DND-41 (cell line): ENCODE results near the gene C16orf78.

Source experiments
- ATAC-seq: fragments of 200-7000 bp; cut with Tn5 transposase; 3 replicates; pipeline ENCODE4 v1.9.1; 2021; ENCODE audit warnings: low read depth; ENCODE audit not compliant: insufficient read depth
- DNase-seq: peaks from one replicate; pipeline ENCODE4 v3.0.0-alpha.2; 2020
- H2AFZ ChIP-seq: 2 replicates; pipeline ENCODE4 v1.6.0; 2012; ENCODE audit warnings: low read depth, low read length
- H3K27ac ChIP-seq: 2 replicates; pipeline ENCODE4 v1.5.1; 2012; ENCODE audit warnings: low read length, inconsistent platforms
- H3K27me3 ChIP-seq: fragments of 200-600 bp; sonication (generic); 2 replicates; pipeline ENCODE4 v1.6.0; 2012; ENCODE audit warnings: low read length, mild to moderate bottlenecking, inconsistent platforms; ENCODE audit not compliant: insufficient read depth, poor library complexity
- H3K36me3 ChIP-seq: 2 replicates; pipeline ENCODE4 v1.5.1; 2012; ENCODE audit warnings: low read length, inconsistent platforms; ENCODE audit not compliant: insufficient read depth
- H3K4me1 ChIP-seq: 2 replicates; pipeline ENCODE4 v1.5.1; 2012; ENCODE audit warnings: mild to moderate bottlenecking, low read length; ENCODE audit not compliant: insufficient read depth
- H3K4me2 ChIP-seq: 2 replicates; pipeline ENCODE4 v1.6.0; 2012; ENCODE audit warnings: mild to moderate bottlenecking, moderate library complexity, low read length, inconsistent platforms; ENCODE audit not compliant: insufficient read depth
- H3K4me3 ChIP-seq, 2 experiments: fragments of 200-600 bp in 1 of 2; shearing (Covaris generic) in 1 of 2; 2 replicates each; pipeline ENCODE4 v1.5.1; 2012 to 2016; ENCODE audit warnings: inconsistent platforms in 2 of 2, low read length in 2 of 2, mild to moderate bottlenecking in 2 of 2, low read depth in 1 of 2, moderate library complexity in 1 of 2
- H3K79me2 ChIP-seq: 2 replicates; pipeline ENCODE4 v1.6.0; 2012; ENCODE audit warnings: low read length, inconsistent platforms; ENCODE audit not compliant: insufficient read depth
- H3K9ac ChIP-seq: 2 replicates; pipeline ENCODE4 v1.6.0; 2012; ENCODE audit warnings: low read depth, mild to moderate bottlenecking, inconsistent platforms, low read length, moderate library complexity
- H3K9me3 ChIP-seq: 2 replicates; pipeline ENCODE4 v1.5.1; 2012; ENCODE audit warnings: low read length, moderate library complexity, mild to moderate bottlenecking, inconsistent platforms; ENCODE audit not compliant: insufficient read depth, severe bottlenecking
- H4K20me1 ChIP-seq: 2 replicates; pipeline ENCODE4 v1.6.0; 2012; ENCODE audit warnings: low read length; ENCODE audit not compliant: insufficient read depth
- CTCF ChIP-seq: IDR thresholded peaks from 2 replicates; pipeline ENCODE4 v1.5.1; 2012; ENCODE audit warnings: borderline replicate concordance, low read length, moderate library complexity, mild to moderate bottlenecking; ENCODE audit not compliant: poor library complexity, severe bottlenecking; ENCODE audit errors: extremely low read depth
- EZH2 ChIP-seq: IDR thresholded peaks from 3 replicates; pipeline ENCODE4 v1.6.1; 2012; ENCODE audit warnings: borderline replicate concordance, low read depth, mild to moderate bottlenecking, moderate library complexity, low read length, inconsistent platforms; ENCODE audit not compliant: severe bottlenecking

The C16orf78 gene

GRCh38 chr16:49446805-49447204 lies 73.2 kb downstream of the C16orf78 start:
- no peaks in the 10 kb centered on the region for H3K9me3 ChIP-seq
- no peaks in the 10 kb centered on the region for H3K36me3 ChIP-seq
- DNase-seq (no peak), ATAC-seq (no peak)
- no peak overlapping the region for H3K4me2 ChIP-seq
- no peak overlapping the region for H3K4me3 ChIP-seq
- no peaks in the 10 kb centered on the region for H4K20me1 ChIP-seq
- TF ChIP-seq CTCF (no peak), EZH2 (no peak)
- no peak overlapping the region for H3K9ac ChIP-seq
- H3K27ac ChIP-seq: no peak overlapping the region
- no peak overlapping the region for H2AFZ ChIP-seq
- H3K4me1 ChIP-seq: peaks cover 31% of the 10 kb centered on the region
- no peaks in the 10 kb centered on the region for H3K79me2 ChIP-seq
- H3K27me3 ChIP-seq: no peaks in the 10 kb centered on the region
